HFF-Myc (cell line): ENCODE measurements around the gene MSH3.
A peak's percentile ranks its signal among the peaks of the same experiment; 100 is the strongest.

Source experiments
- DNase-seq: peaks from one replicate; pipeline ENCODE4 v3.0.0-alpha.2; 2011; ENCODE audit warnings: low read depth; ENCODE audit errors: extremely low read depth
- H3K4me3 ChIP-seq: replicated peaks from 2 replicates; pipeline ENCODE4 v1.5.1; 2011; ENCODE audit warnings: low read depth, mild to moderate bottlenecking, control low read depth, low read length
- CTCF ChIP-seq: IDR thresholded peaks from 2 replicates; pipeline ENCODE4 v1.5.1; 2012; ENCODE audit warnings: mild to moderate bottlenecking, low read depth, low read length, control low read depth; ENCODE audit errors: missing control alignments

Gene MSH3

GRCh38 chr5:80711216-80711615 lies 56.8 kb downstream of the MSH3 start:
- no peak for TF ChIP-seq CTCF
- no peak for DNase-seq
- no peak overlapping the region for H3K4me3 ChIP-seq

GRCh38 chr5:80711938-80712337 lies 57.5 kb downstream of the MSH3 start:
- DNase-seq, result peak; percentile 30

GRCh38 chr5:80712919-80713318 lies 58.5 kb downstream of the MSH3 start:
- TF ChIP-seq CTCF, result no peak
- H3K4me3 ChIP-seq, result no peak overlapping the region
- DNase-seq, result no peak

More at GRCh38 chr5:80711938-80712337, 57.5 kb downstream of the MSH3 start:
- H3K4me3 ChIP-seq, result no peak overlapping the region
- peak; percentile 69 for TF ChIP-seq CTCF

GRCh38 chr5:80713631-80714030 lies 59.2 kb downstream of the MSH3 start:
- H3K4me3 ChIP-seq, result no peak overlapping the region
- TF ChIP-seq CTCF, result no peak
- no peak for DNase-seq

- no peak overlapping the region for H3K4me3 ChIP-seq
- TF ChIP-seq CTCF, result no peak
- no peak for DNase-seq
Observed at GRCh38 chr5:80714570-80715298, 60.3 kb downstream of the MSH3 start.

DNA sequence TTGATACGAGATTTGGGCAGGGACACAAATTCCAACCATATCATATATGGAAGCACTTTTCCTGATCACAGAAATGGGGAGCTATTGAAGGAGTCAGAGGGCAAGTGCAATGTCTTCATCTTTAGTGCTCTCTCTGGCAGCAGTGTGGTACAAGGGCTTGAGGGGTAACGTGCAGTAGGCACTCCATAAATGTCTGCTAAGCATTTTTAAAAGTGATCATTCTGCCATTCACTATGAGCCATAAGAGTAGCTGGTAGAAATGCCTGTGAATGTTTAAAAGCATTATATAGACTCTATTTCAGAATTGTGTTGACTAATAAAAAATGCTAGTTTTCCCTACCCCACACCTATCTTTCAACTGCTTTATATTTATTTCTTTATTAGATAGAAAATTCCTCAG lies 61.4 kb downstream of the MSH3 start:
- no peak for DNase-seq
- H3K4me3 ChIP-seq, result no peak overlapping the region
- no peak for TF ChIP-seq CTCF

DNA sequence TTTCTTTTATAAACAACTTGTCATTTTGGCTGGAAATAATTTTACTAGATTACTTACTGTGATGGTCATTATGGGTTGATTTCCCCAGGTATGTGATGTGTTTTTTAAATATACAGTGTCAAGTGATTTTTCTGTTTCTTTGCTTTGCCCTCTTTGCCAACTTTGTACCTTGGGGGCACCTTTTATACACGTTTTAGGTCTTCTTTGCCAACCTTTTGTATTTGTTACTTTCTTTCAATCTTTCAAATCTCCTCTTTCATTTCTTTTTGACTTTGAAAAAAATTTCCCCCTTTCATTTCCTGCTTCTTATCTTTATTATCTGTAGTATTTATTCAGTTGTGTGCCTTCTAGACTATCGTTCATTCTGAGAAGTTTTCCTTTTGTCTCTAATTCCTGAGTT lies 65.7 kb downstream of the MSH3 start:
- no peak for TF ChIP-seq CTCF
- no peak for DNase-seq
- H3K4me3 ChIP-seq, result no peak overlapping the region
